Astrocyte (in vitro differentiated cells and primary cell): Measurements from ENCODE around the gene GRK3.

ENCODE experiments used
- EZH2 ChIP-seq: IDR thresholded peaks from 2 replicates; pipeline ENCODE4 v1.6.1; 2012; ENCODE audit warnings: mild to moderate bottlenecking, low read length, inconsistent platforms; ENCODE audit not compliant: insufficient read depth
- TF ChIP-seq, protein P1 (sequence below): IDR thresholded peaks from 2 replicates; pipeline ENCODE4 v1.5.1; 2011; ENCODE audit warnings: low read depth, mild to moderate bottlenecking, inconsistent platforms, low read length, moderate library complexity; ENCODE audit not compliant: insufficient read depth

DNA sequence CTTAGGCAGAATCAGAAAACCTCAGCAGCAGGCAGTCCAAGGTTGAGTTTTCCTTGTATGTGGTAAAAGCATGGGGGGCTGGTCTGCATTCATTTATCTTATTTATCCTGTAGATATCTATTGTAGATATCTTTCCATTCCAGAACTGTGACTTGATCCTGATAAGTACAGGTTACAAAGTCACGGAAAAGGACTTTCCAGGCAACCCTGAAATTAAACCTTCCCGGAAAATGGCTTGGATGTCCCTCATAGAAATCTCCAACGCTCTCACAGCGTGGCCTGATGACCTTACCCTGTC, 128.7 kb downstream of the GRK3 start:
- TF ChIP-seq, protein P1, sequence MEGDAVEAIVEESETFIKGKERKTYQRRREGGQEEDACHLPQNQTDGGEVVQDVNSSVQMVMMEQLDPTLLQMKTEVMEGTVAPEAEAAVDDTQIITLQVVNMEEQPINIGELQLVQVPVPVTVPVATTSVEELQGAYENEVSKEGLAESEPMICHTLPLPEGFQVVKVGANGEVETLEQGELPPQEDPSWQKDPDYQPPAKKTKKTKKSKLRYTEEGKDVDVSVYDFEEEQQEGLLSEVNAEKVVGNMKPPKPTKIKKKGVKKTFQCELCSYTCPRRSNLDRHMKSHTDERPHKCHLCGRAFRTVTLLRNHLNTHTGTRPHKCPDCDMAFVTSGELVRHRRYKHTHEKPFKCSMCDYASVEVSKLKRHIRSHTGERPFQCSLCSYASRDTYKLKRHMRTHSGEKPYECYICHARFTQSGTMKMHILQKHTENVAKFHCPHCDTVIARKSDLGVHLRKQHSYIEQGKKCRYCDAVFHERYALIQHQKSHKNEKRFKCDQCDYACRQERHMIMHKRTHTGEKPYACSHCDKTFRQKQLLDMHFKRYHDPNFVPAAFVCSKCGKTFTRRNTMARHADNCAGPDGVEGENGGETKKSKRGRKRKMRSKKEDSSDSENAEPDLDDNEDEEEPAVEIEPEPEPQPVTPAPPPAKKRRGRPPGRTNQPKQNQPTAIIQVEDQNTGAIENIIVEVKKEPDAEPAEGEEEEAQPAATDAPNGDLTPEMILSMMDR: no peak
- no peak for TF ChIP-seq EZH2
